H1 (cell line): Measurements from ENCODE around the gene UMAD1. TPM values are rescaled to one million over a fixed set of nuclear protein-coding genes. Genes with fewer than 3 reads are reported as not detected.

Experiments
- CTCF ChIA-PET: fragments of 300-600 bp; sonication (Branson Sonifier 250); formaldehyde crosslinking; loops from one replicate; lab custom pipeline; 2021; ENCODE audit not compliant: partially characterized antibody; lab: Charles Lee
- POLR2A ChIA-PET: fragments of 300-600 bp; sonication (Branson Sonifier 250); formaldehyde crosslinking; loops from one replicate; lab custom pipeline; 2021; ENCODE audit warnings: inconsistent platforms; ENCODE audit not compliant: partially characterized antibody; lab: Charles Lee
- DNase-seq, 2 experiments: peaks; one replicate each; pipeline versions ENCODE4 v3.0.0 to v3.0.0-alpha.2; 2010 to 2022; ENCODE audit warnings: low spot score in 2 of 2, low read depth in 1 of 2, mixed read lengths in 1 of 2
- FAIRE-seq: peaks from 2 replicates; lab custom pipeline; 2011; peaks lifted over from hg19 to GRCh38; lab: Jason Lieb, UNC
- H2AFZ ChIP-seq: 2 replicates; pipeline ENCODE4 v1.8.1; 2012; ENCODE audit warnings: low read length, inconsistent platforms
- H2AK5ac ChIP-seq: 2 replicates; pipeline ENCODE4 v1.6.1; 2013; ENCODE audit warnings: low read depth, low read length
- H2BK120ac ChIP-seq: replicated peaks from 2 replicates; pipeline ENCODE3; 2013; ENCODE audit warnings: low read depth, low read length, inconsistent platforms
- H2BK12ac ChIP-seq: 2 replicates; pipeline ENCODE4 v1.6.1; 2013; ENCODE audit warnings: low read depth, low read length
- H2BK15ac ChIP-seq: 2 replicates; pipeline ENCODE4 v1.6.1; 2013; ENCODE audit warnings: low read length
- H2BK20ac ChIP-seq: 2 replicates; pipeline ENCODE4 v1.6.1; 2013; ENCODE audit warnings: low read length
- H2BK5ac ChIP-seq: 2 replicates; pipeline ENCODE4 v1.6.1; 2013; ENCODE audit warnings: low read depth, low read length
- H3K14ac ChIP-seq: 2 replicates; pipeline ENCODE4 v1.6.1; 2013; ENCODE audit warnings: inconsistent platforms; ENCODE audit not compliant: insufficient read length
- H3K18ac ChIP-seq: 2 replicates; pipeline ENCODE4 v1.6.1; 2013; ENCODE audit warnings: low read length; ENCODE audit errors: extremely low read depth
- H3K23ac ChIP-seq: 2 replicates; pipeline ENCODE4 v1.6.1; 2013; ENCODE audit warnings: inconsistent platforms; ENCODE audit not compliant: insufficient read length
- H3K23me2 ChIP-seq: 2 replicates; pipeline ENCODE4 v1.6.1; 2013; ENCODE audit warnings: low read depth, low read length
- H3K27ac ChIP-seq: 2 replicates; pipeline ENCODE4 v1.6.1; 2011; ENCODE audit warnings: low read depth, low read length, inconsistent platforms
- H3K27me3 ChIP-seq, 4 experiments: replicated peaks in 1 of 4; 1 replicate in 1 of 4; 2 replicates in 3 of 4; pipeline versions ENCODE4 v1.6.1 to v1.8.1; 2011 to 2013; ENCODE audit warnings: low read length in 3 of 4, mild to moderate bottlenecking in 3 of 4, inconsistent platforms in 2 of 4, mixed read lengths in 2 of 4, moderate library complexity in 1 of 4; ENCODE audit not compliant: control insufficient read depth in 3 of 4, insufficient read depth in 3 of 4; ENCODE audit errors: extremely low read depth in 1 of 4
- H3K36me3 ChIP-seq, 4 experiments: 2 replicates each; pipeline versions ENCODE4 v1.6.1 to v1.8.1; 2011 to 2013; ENCODE audit warnings: mild to moderate bottlenecking in 4 of 4, low read length in 3 of 4, moderate library complexity in 2 of 4, control low read depth in 1 of 4, inconsistent platforms in 1 of 4; ENCODE audit not compliant: insufficient read depth in 4 of 4, control insufficient read depth in 2 of 4
- H3K4ac ChIP-seq: replicated peaks from 2 replicates; pipeline ENCODE3; 2013; ENCODE audit warnings: low read length, low read depth, mixed read lengths, inconsistent platforms; ENCODE audit not compliant: insufficient read length
- H3K4me1 ChIP-seq, 4 experiments: replicated peaks in 1 of 4; 1 replicate in 1 of 4; 2 replicates in 3 of 4; pipeline versions ENCODE4 v1.6.1 to v1.8.1; 2011 to 2013; ENCODE audit warnings: low read length in 3 of 4, inconsistent platforms in 2 of 4, mixed read lengths in 1 of 4; ENCODE audit not compliant: insufficient read depth in 4 of 4, control insufficient read depth in 3 of 4
- H3K4me2 ChIP-seq, 2 experiments: 2 replicates each; pipeline versions ENCODE4 v1.6.1 to v1.8.1; 2011 to 2013; ENCODE audit warnings: low read depth in 2 of 2, low read length in 2 of 2, control low read depth in 1 of 2, inconsistent platforms in 1 of 2, mild to moderate bottlenecking in 1 of 2; ENCODE audit not compliant: insufficient read depth in 1 of 2
- H3K4me3 ChIP-seq, 4 experiments: fragments of 200-600, 300-600 bp in 1 of 4; sonication (generic), shearing (Covaris generic), sonication (Bioruptor Twin) in 1 of 4; 2 replicates each; pipeline versions ENCODE4 v1.5.1 to v1.8.1; 2011 to 2016; ENCODE audit warnings: low read length in 4 of 4, low read depth in 3 of 4, control low read depth in 2 of 4, inconsistent platforms in 2 of 4, mild to moderate bottlenecking in 2 of 4, mixed read lengths in 1 of 4, moderate library complexity in 1 of 4; ENCODE audit not compliant: insufficient read depth in 2 of 4; ENCODE audit errors: extremely low read depth in 1 of 4
- H3K56ac ChIP-seq: replicated peaks from 2 replicates; pipeline ENCODE3; 2013; ENCODE audit warnings: low read depth, mild to moderate bottlenecking, mixed read lengths, low read length, inconsistent platforms; ENCODE audit not compliant: insufficient read length
- H3K79me1 ChIP-seq: 2 replicates; pipeline ENCODE4 v1.6.1; 2013; ENCODE audit warnings: low read depth, low read length, control low read depth
- H3K79me2 ChIP-seq, 2 experiments: 2 replicates each; pipeline versions ENCODE4 v1.6.1 to v1.8.1; 2012 to 2013; ENCODE audit warnings: low read length in 2 of 2, mild to moderate bottlenecking in 2 of 2, inconsistent platforms in 1 of 2; ENCODE audit not compliant: insufficient read depth in 2 of 2, control insufficient read depth in 1 of 2
- H3K9ac ChIP-seq, 4 experiments: replicated peaks in 1 of 4; 1 replicate in 1 of 4; 2 replicates in 3 of 4; pipeline versions ENCODE4 v1.6.1 to v1.8.1; 2011 to 2013; ENCODE audit warnings: low read depth in 3 of 4, low read length in 3 of 4, control low read depth in 2 of 4, mild to moderate bottlenecking in 2 of 4, moderate library complexity in 2 of 4, inconsistent platforms in 1 of 4; ENCODE audit errors: extremely low read depth in 1 of 4
- H3K9me3 ChIP-seq, 2 experiments: 2 replicates each; pipeline versions ENCODE4 v1.6.1 to v1.8.1; 2012 to 2013; ENCODE audit warnings: mild to moderate bottlenecking in 2 of 2, moderate library complexity in 2 of 2, control low read depth in 1 of 2, inconsistent platforms in 1 of 2, low read depth in 1 of 2, low read length in 1 of 2, mixed read lengths in 1 of 2; ENCODE audit not compliant: insufficient read depth in 2 of 2
- H4K20me1 ChIP-seq, 2 experiments: replicated peaks in 1 of 2; 2 replicates each; pipeline versions ENCODE3 to v1.8.1; 2011 to 2013; ENCODE audit warnings: inconsistent platforms in 2 of 2, low read length in 2 of 2, mild to moderate bottlenecking in 1 of 2; ENCODE audit not compliant: insufficient read depth in 2 of 2, control insufficient read depth in 1 of 2
- H4K5ac ChIP-seq: 2 replicates; pipeline ENCODE4 v1.6.1; 2013; ENCODE audit warnings: low read length, low read depth, mixed read lengths, inconsistent platforms; ENCODE audit not compliant: insufficient read length
- H4K8ac ChIP-seq: 2 replicates; pipeline ENCODE4 v1.8.0; 2013; ENCODE audit warnings: mild to moderate bottlenecking, moderate library complexity, low read length, inconsistent platforms; ENCODE audit not compliant: insufficient read depth; ENCODE audit errors: extremely low read depth
- H4K91ac ChIP-seq: replicated peaks from 2 replicates; pipeline ENCODE3; 2013; ENCODE audit warnings: low read length, mixed read lengths, inconsistent platforms; ENCODE audit not compliant: insufficient read length
- E2F6 ChIP-seq: IDR thresholded peaks from 2 replicates; pipeline ENCODE4 v1.6.1; 2012; ENCODE audit warnings: inconsistent platforms
- KDM4A ChIP-seq: IDR thresholded peaks from one replicate; pipeline ENCODE4 v1.7.1; 2012; ENCODE audit warnings: low read depth, mild to moderate bottlenecking, moderate library complexity, low read length, inconsistent platforms; ENCODE audit not compliant: severe bottlenecking
- RNF2 ChIP-seq: fragments of 200-900, 300-1000 bp; sonication (generic); IDR thresholded peaks from 2 replicates; pipeline ENCODE4 v1.7.1; 2016; ENCODE audit warnings: borderline replicate concordance, low read depth, mild to moderate bottlenecking, antibody characterized with exemption, low read length; ENCODE audit not compliant: poor library complexity, severe bottlenecking; ENCODE audit errors: missing control alignments
- WGBS, 2 experiments: shearing (Covaris generic) in 1 of 2; methylation state at CpG; one replicate each; pipeline versions ENCODE4 v1.1.6 to v1.1.7; 2013 to 2015; ENCODE audit warnings: low lambda C conversion rate in 2 of 2, mixed read lengths in 2 of 2, inconsistent platforms in 1 of 2, low coverage in 1 of 2, missing lambda C conversion rate in 1 of 2; ENCODE audit not compliant: insufficient replicate concordance in 2 of 2, insufficient coverage in 1 of 2, insufficient read length in 1 of 2; ENCODE audit errors: extremely low coverage in 1 of 2, missing lambda C conversion rate in 1 of 2; 5-methylcytosine and 5-hydroxymethylcytosine counted together
- polyA plus RNA-seq, 7 experiments: library from polyadenylated mRNA; depleted of rRNA in 3 of 7; stranded (reverse) in 5 of 7; unstranded in 2 of 7; fragments of >200 nt in 5 of 7; fragments of 200-250 nt in 2 of 7; gene quantifications; 1 replicate in 5 of 7; 2 replicates in 1 of 7; 4 replicates in 1 of 7; pipeline versions ENCODE4 v1.2.1 to v1.2.3, GENCODE V29; 2011 to 2013; ENCODE audit warnings: missing spikeins in 2 of 7, mixed read lengths in 2 of 7
- total RNA-seq: library from RNA; stranded (reverse); fragmentation: NEBNext Ultra II Directional; extraction: Animal tissue kit (Norgen Biotek cat#: 25700); gene quantifications from 2 replicates; pipeline ENCODE4 v1.2.1, GENCODE V29; 2021

Gene UMAD1
- total and polyA plus RNA-seq, 2 of the 8 experiments (the other 6 are each of a cell fraction or from before 2014, with no cell fraction given): 10.4 to 12.3 TPM

DNA sequence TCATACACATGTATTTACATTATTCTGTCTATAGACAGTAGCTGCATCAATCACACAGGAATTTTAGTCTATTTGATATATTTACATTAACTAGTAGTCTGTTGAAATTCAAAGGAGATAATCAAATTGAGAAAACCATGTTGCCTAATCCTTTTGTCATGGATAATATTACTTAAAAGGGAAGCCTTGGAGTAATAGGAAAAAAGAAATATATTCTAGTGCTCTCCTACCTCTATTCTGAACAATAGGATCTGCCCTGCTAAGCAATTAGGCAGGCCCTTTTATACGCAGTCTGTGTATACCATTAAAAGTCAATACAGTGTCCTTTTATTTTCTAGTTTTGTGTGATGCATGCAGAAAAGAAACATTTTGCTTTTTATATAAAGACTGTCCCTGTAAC, 24.5 kb downstream of the UMAD1 start:
- CTCF ChIA-PET: no interaction called here
- H3K4ac ChIP-seq: no peak overlapping the region
- FAIRE-seq: no peak
- H2BK120ac ChIP-seq: no peak overlapping the region
- no peaks in the 10 kb centered on the region for H3K27me3 ChIP-seq
- H4K20me1 ChIP-seq: no peaks in the 10 kb centered on the region
- no peak overlapping the region for H3K9ac ChIP-seq
- no peak overlapping the region for H4K5ac ChIP-seq
- no peak overlapping the region for H2BK15ac ChIP-seq
- no peak overlapping the region for H3K23ac ChIP-seq
- no peak overlapping the region for H2AK5ac ChIP-seq
- no peak overlapping the region for H3K56ac ChIP-seq
- H3K79me2 ChIP-seq: no peaks in the 10 kb centered on the region; a peak in 1 of 4 replicates
- H3K4me2 ChIP-seq: no peak overlapping the region
- no peaks in the 10 kb centered on the region for H3K36me3 ChIP-seq
- no peak overlapping the region for H2BK20ac ChIP-seq
- no peak for TF ChIP-seq E2F6
- no peak for TF ChIP-seq RNF2
- no peak for TF ChIP-seq KDM4A
- TF ChIP-seq, all 59 proteins: peak for 0
- no peak overlapping the region for H3K14ac ChIP-seq
- H3K79me1 ChIP-seq: no peaks in the 10 kb centered on the region
- H3K9me3 ChIP-seq: no peaks in the 10 kb centered on the region
- no peaks in the 10 kb centered on the region for H3K4me1 ChIP-seq
- H2BK12ac ChIP-seq: no peak overlapping the region
- no peak overlapping the region for H4K8ac ChIP-seq
- no peak overlapping the region for H3K4me3 ChIP-seq
- H3K18ac ChIP-seq: no peak overlapping the region
- DNase-seq: no peak
- H2AFZ ChIP-seq: no peak overlapping the region
- H3K23me2 ChIP-seq: no peaks in the 10 kb centered on the region
- POLR2A ChIA-PET: no interaction called here
- H4K91ac ChIP-seq: no peak overlapping the region
- WGBS, 2 experiments: 79% methylated on average over 1 of the region's 1 CpG; no CpG with 5 or more reads in 1 of the 2 experiments
- no peak overlapping the region for H2BK5ac ChIP-seq
- H3K27ac ChIP-seq: no peak overlapping the region
